K562 (cell line): ENCODE data around the gene ALDH5A1. TPM values are rescaled to one million over a fixed set of nuclear protein-coding genes. Genes with fewer than 3 reads are reported as not detected.

ENCODE experiments used
- EP400 ChIP-seq: fragments of 450-650 bp; IDR thresholded peaks from 2 replicates; pipeline ENCODE4 v1.6.1; 2017; ENCODE audit warnings: antibody characterized with exemption, mild to moderate bottlenecking, moderate library complexity
- GTF2E2 ChIP-seq: fragments of 200-800 bp; sonication (Bioruptor generic); IDR thresholded peaks from 2 replicates; pipeline ENCODE4 v1.6.1; 2016; ENCODE audit warnings: missing genetic modification characterization, missing compliant biosample characterization
- KLF13 ChIP-seq: fragments of 450-650 bp; IDR thresholded peaks from 2 replicates; pipeline ENCODE4 v1.6.1; 2016; ENCODE audit warnings: missing genetic modification characterization, low read depth, mild to moderate bottlenecking, missing compliant biosample characterization, moderate library complexity, borderline replicate concordance
- RBM39 ChIP-seq: fragments of 200-400 bp; formaldehyde crosslinking; optimal IDR thresholded peaks from 2 replicates; pipeline ENCODE3; 2018; ENCODE audit warnings: low read depth, low read length
- polyA plus RNA-seq, 8 experiments: library from polyadenylated mRNA; depleted of rRNA in 4 of 8; stranded (reverse) in 5 of 8; unstranded in 3 of 8; fragments of >200 nt; fragmentation: Nextera tagmentation in 2 of 8; fragmentation: Illumina TruSeq in 1 of 8; extraction: Ambion mirVana in 2 of 8; extraction: Trizol in 1 of 8; gene quantifications; 2 replicates each; pipeline versions ENCODE4 v1.2.1 to v1.2.3, GENCODE V29; 2011 to 2014; ENCODE audit warnings: inconsistent platforms in 1 of 8, missing spikeins in 1 of 8
- total RNA-seq, 7 experiments: library from RNA; depleted of rRNA in 6 of 7; stranded (reverse); fragments of >200 nt in 6 of 7; fragmentation: Illumina TruSeq in 2 of 7; extraction: Trizol in 2 of 7; gene quantifications; 2 replicates each; pipeline versions ENCODE4 v1.2.1 to v1.2.3, GENCODE V29; 2011 to 2021; ENCODE audit warnings: low replicate concordance in 1 of 7
- TF ChIP-seq, protein P1 (sequence below): sonication (generic); formaldehyde crosslinking; IDR thresholded peaks from 2 replicates; pipeline ENCODE4 v1.8.1; 2023; ENCODE audit warnings: missing genetic modification reagents, mild to moderate bottlenecking, borderline replicate concordance
- TF ChIP-seq, protein P2 (sequence below), 2 experiments: fragments of 150-350 bp in 1 of 2; IDR thresholded peaks; 2 replicates each; pipeline ENCODE4 v1.6.1; 2012 to 2016; ENCODE audit warnings: low read depth in 2 of 2, low read length in 2 of 2, mild to moderate bottlenecking in 1 of 2, moderate library complexity in 1 of 2

The ALDH5A1 gene
- total and polyA plus RNA-seq, 9 of the 15 experiments (the other 6 are each of a cell fraction or from before 2014, with no cell fraction given), result 2.2 to 19.7 (median 9.5) TPM

DNA sequence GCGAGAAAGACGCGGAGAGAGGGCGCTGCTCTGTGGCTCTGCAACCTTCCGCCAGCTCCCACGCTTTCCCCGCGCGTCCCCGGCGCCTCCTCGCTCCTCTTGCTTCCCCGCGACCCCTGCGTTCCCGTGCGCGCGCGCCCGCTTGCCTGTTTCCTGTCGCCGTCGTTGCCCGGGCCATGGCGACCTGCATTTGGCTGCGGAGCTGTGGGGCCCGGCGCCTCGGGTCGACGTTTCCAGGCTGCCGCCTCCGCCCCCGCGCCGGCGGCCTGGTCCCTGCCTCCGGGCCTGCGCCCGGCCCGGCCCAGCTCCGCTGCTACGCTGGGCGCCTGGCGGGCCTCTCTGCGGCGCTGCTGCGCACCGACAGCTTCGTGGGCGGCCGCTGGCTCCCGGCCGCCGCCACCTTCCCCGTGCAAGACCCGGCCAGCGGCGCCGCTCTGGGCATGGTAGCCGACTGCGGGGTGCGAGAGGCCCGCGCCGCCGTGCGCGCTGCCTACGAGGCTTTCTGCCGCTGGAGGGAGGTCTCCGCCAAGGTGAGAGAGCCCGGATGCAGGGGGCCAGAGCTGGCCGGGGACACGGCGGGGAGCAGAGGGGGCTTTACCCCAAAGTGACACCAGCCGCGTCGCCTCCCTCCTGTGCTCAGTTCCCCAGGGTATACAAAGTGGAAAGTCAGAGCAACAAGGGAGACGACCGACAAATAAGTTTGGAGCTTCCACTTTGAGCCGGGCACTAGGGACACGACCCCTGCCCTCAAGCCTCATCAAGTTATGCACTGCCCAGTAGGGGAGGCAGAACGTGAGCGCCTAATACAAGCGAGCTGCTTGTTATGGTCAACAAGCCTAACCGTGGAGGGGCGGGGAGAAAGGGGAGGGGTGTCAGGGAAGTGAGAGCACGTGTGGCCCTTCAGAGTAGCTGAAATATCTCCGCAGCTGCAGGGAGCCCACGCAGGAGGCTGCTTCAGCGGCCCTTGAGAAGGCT is at the start of gene ALDH5A1 (continued):
- TF ChIP-seq, protein P1, sequence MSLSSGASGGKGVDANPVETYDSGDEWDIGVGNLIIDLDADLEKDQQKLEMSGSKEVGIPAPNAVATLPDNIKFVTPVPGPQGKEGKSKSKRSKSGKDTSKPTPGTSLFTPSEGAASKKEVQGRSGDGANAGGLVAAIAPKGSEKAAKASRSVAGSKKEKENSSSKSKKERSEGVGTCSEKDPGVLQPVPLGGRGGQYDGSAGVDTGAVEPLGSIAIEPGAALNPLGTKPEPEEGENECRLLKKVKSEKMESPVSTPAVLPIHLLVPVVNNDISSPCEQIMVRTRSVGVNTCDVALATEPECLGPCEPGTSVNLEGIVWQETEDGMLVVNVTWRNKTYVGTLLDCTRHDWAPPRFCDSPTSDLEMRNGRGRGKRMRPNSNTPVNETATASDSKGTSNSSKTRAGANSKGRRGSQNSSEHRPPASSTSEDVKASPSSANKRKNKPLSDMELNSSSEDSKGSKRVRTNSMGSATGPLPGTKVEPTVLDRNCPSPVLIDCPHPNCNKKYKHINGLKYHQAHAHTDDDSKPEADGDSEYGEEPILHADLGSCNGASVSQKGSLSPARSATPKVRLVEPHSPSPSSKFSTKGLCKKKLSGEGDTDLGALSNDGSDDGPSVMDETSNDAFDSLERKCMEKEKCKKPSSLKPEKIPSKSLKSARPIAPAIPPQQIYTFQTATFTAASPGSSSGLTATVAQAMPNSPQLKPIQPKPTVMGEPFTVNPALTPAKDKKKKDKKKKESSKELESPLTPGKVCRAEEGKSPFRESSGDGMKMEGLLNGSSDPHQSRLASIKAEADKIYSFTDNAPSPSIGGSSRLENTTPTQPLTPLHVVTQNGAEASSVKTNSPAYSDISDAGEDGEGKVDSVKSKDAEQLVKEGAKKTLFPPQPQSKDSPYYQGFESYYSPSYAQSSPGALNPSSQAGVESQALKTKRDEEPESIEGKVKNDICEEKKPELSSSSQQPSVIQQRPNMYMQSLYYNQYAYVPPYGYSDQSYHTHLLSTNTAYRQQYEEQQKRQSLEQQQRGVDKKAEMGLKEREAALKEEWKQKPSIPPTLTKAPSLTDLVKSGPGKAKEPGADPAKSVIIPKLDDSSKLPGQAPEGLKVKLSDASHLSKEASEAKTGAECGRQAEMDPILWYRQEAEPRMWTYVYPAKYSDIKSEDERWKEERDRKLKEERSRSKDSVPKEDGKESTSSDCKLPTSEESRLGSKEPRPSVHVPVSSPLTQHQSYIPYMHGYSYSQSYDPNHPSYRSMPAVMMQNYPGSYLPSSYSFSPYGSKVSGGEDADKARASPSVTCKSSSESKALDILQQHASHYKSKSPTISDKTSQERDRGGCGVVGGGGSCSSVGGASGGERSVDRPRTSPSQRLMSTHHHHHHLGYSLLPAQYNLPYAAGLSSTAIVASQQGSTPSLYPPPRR (CRISPR knock-in tag), result no peak
- TF ChIP-seq KLF13 (tag) (no peak), GTF2E2 (tag) (no peak), EP400 (no peak), RBM39 (no peak)
- TF ChIP-seq, protein P2, sequence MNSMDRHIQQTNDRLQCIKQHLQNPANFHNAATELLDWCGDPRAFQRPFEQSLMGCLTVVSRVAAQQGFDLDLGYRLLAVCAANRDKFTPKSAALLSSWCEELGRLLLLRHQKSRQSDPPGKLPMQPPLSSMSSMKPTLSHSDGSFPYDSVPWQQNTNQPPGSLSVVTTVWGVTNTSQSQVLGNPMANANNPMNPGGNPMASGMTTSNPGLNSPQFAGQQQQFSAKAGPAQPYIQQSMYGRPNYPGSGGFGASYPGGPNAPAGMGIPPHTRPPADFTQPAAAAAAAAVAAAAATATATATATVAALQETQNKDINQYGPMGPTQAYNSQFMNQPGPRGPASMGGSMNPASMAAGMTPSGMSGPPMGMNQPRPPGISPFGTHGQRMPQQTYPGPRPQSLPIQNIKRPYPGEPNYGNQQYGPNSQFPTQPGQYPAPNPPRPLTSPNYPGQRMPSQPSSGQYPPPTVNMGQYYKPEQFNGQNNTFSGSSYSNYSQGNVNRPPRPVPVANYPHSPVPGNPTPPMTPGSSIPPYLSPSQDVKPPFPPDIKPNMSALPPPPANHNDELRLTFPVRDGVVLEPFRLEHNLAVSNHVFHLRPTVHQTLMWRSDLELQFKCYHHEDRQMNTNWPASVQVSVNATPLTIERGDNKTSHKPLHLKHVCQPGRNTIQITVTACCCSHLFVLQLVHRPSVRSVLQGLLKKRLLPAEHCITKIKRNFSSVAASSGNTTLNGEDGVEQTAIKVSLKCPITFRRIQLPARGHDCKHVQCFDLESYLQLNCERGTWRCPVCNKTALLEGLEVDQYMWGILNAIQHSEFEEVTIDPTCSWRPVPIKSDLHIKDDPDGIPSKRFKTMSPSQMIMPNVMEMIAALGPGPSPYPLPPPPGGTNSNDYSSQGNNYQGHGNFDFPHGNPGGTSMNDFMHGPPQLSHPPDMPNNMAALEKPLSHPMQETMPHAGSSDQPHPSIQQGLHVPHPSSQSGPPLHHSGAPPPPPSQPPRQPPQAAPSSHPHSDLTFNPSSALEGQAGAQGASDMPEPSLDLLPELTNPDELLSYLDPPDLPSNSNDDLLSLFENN (IDR thresholded peaks at IDR 0.05; ENCODE audit: low read depth in 2 of 2, low read length in 2 of 2), result no peak
